ENCODE measurements around the gene FANCI. TPM values are rescaled to one million over a fixed set of nuclear protein-coding genes. Genes with fewer than 3 reads are reported as not detected.

The FANCI gene
- total and polyA plus RNA-seq, 8 donors = 5.7 to 43.8 (median 9.1) TPM

- H3K9me3 ChIP-seq = no peaks in the 10 kb centered on the region
- no peaks in the 10 kb centered on the region for H3K36me3 ChIP-seq
- TF ChIP-seq POLR2AphosphoS5 (IDR thresholded peaks at IDR 0.05) = no peak
- TF ChIP-seq EP300 (IDR thresholded peaks at IDR 0.05) = no peak
- TF ChIP-seq CTCF (IDR thresholded peaks at IDR 0.05) = no peak
- TF ChIP-seq POLR2A (IDR thresholded peaks at IDR 0.05) = no peak
- 53 to 73% (median 61%) methylated on average over 11 of the region's 11 CpGs for WGBS, 5 donors
- no peak within 1 kb of the TSS for H3K4me3 ChIP-seq
- no peaks in the 10 kb centered on the region for H3K27me3 ChIP-seq
- intact Hi-C loops (cut with DNase I; ENCODE audit: low total_unique reads) = no loop called here
- no peak within 1 kb of the TSS for H3K27ac ChIP-seq
- peak in 1 of 2 donors; percentile 53 for DNase-seq
- no peaks in the 10 kb centered on the region for H3K4me1 ChIP-seq
Observed at GRCh38 chr15:89221543-89221942, 22.2 kb upstream of the FANCI start, which contains the start of gene RLBP1. RLBP1 (minus strand) TSS chr15:89221579; CDS start chr15:89218975, 2,604 bp downstream.

- no peak overlapping the region for H3K4me3 ChIP-seq
- no peak for DNase-seq
- TF ChIP-seq POLR2AphosphoS5 (IDR thresholded peaks at IDR 0.05) = no peak
- TF ChIP-seq EP300 (IDR thresholded peaks at IDR 0.05) = no peak
- no peak for TF ChIP-seq POLR2A (IDR thresholded peaks at IDR 0.05)
- no peak for TF ChIP-seq CTCF (IDR thresholded peaks at IDR 0.05)
- H3K27ac ChIP-seq = no peak overlapping the region
- H3K36me3 ChIP-seq = no peaks in the 10 kb centered on the region
- H3K27me3 ChIP-seq = no peaks in the 10 kb centered on the region
- 92 to 94% (median 93%) methylated on average over 5 of the region's 5 CpGs for WGBS, 5 donors
- intact Hi-C loops (cut with DNase I; ENCODE audit: low total_unique reads) = no loop called here
- no peaks in the 10 kb centered on the region for H3K4me1 ChIP-seq
- no peaks in the 10 kb centered on the region for H3K9me3 ChIP-seq
Observed at GRCh38 chr15:89225588-89225987, 18.2 kb upstream of the FANCI start.

GRCh38 chr15:89226359-89227221, 17.2 kb upstream of the FANCI start:
- Histone ChIP-seq H3K4me1 (no peaks in the 10 kb centered on the region), H3K27me3 (no peaks in the 10 kb centered on the region), H3K4me3 (no peak overlapping the region), H3K9me3 (no peaks in the 10 kb centered on the region), H3K27ac (no peak overlapping the region), H3K36me3 (no peaks in the 10 kb centered on the region)
- WGBS, 5 donors = 71 to 79% (median 78%) methylated on average over 13 to 14 of the region's 14 CpGs
- no peak for DNase-seq
- intact Hi-C loops (cut with DNase I; ENCODE audit: low total_unique reads) = no loop called here
- TF ChIP-seq EP300 (IDR thresholded peaks at IDR 0.05) = no peak
- no peak for TF ChIP-seq POLR2AphosphoS5 (IDR thresholded peaks at IDR 0.05)
- TF ChIP-seq POLR2A (IDR thresholded peaks at IDR 0.05) = no peak
- no peak for TF ChIP-seq CTCF (IDR thresholded peaks at IDR 0.05)

GRCh38 chr15:89227425-89227824, 16.4 kb upstream of the FANCI start:
- WGBS, 5 donors = 76 to 80% (median 78%) methylated on average over 7 of the region's 7 CpGs
- H3K27ac ChIP-seq = no peak overlapping the region
- no peaks in the 10 kb centered on the region for H3K27me3 ChIP-seq
- TF ChIP-seq EP300 (IDR thresholded peaks at IDR 0.05) (no peak), POLR2AphosphoS5 (IDR thresholded peaks at IDR 0.05) (no peak), CTCF (IDR thresholded peaks at IDR 0.05) (no peak), POLR2A (IDR thresholded peaks at IDR 0.05) (no peak)
- intact Hi-C loops (cut with DNase I; ENCODE audit: low total_unique reads) = no loop called here
- H3K36me3 ChIP-seq = no peaks in the 10 kb centered on the region
- no peaks in the 10 kb centered on the region for H3K9me3 ChIP-seq
- no peak for DNase-seq
- no peak overlapping the region for H3K4me3 ChIP-seq
- no peaks in the 10 kb centered on the region for H3K4me1 ChIP-seq
